IPS-NIHi7 (cell line): Measurements from ENCODE around the gene CFP.

Experiments used
- DNase-seq: peaks from one replicate; pipeline ENCODE4 v3.0.0; 2012; ENCODE audit warnings: mixed read lengths; ENCODE audit errors: extremely low spot score

CFP gene

GRCh38 chrX:47574076-47574546 is 55.6 kb downstream of the CFP start:
- no peak for DNase-seq

- peak; percentile 64 for DNase-seq
Observed at GRCh38 chrX:47573341-47574075, 56.2 kb downstream of the CFP start.
